ENCODE measurements around the gene CSF1. TPM values are rescaled to one million over a fixed set of nuclear protein-coding genes. Genes with fewer than 3 reads are reported as not detected.
A peak's percentile ranks its signal among the peaks of the same experiment; 100 is the strongest.

The CSF1 gene
- total RNA-seq, 1 donor: 53.9 TPM

- Histone ChIP-seq H2AFZ (ENCODE audit: low read length) (no peak overlapping the region), H3K27ac (ENCODE audit: low read depth, low read length) (no peak overlapping the region), H3K4me1 (ENCODE audit: insufficient read depth, low read length) (peaks cover 32% of the 10 kb centered on the region), H3K4me3 (ENCODE audit: insufficient read depth, low read length) (no peak overlapping the region), H3K36me3 (ENCODE audit: insufficient read depth, low read length) (peaks cover 87% of the 10 kb centered on the region), H3K27me3 (ENCODE audit: insufficient read depth, low read length) (no peaks in the 10 kb centered on the region), H3K4me2 (ENCODE audit: insufficient read depth, low read length) (no peak overlapping the region), H4K20me1 (ENCODE audit: insufficient read depth, low read length) (peaks cover 28% of the 10 kb centered on the region), H3K79me2 (ENCODE audit: insufficient read depth, low read length) (peaks cover 11% of the 10 kb centered on the region), H3K9me3 (ENCODE audit: low read depth, low read length) (no peaks in the 10 kb centered on the region)
- DNase-seq (ENCODE audit: insufficient read length, low spot score, missing footprints): no peak
- no peak for TF ChIP-seq CTCF (IDR thresholded peaks at IDR 0.05; ENCODE audit: extremely low read depth, low read depth, low read length)
Observed at GRCh38 chr1:109925159-109925990, 14.7 kb downstream of the CSF1 start.

GRCh38 chr1:109926662-109927300 lies 16.1 kb downstream of the CSF1 start:
- peaks cover 76% of the 10 kb centered on the region for H3K36me3 ChIP-seq (ENCODE audit: insufficient read depth, low read length)
- H4K20me1 ChIP-seq (ENCODE audit: insufficient read depth, low read length): peaks cover 19% of the 10 kb centered on the region
- peaks cover 11% of the 10 kb centered on the region for H3K79me2 ChIP-seq (ENCODE audit: insufficient read depth, low read length)
- no peak overlapping the region for H3K4me3 ChIP-seq (ENCODE audit: insufficient read depth, low read length)
- no peak overlapping the region for H3K4me2 ChIP-seq (ENCODE audit: insufficient read depth, low read length)
- peak; percentile 96 for DNase-seq (ENCODE audit: insufficient read length, low spot score, missing footprints)
- H3K27ac ChIP-seq (ENCODE audit: low read depth, low read length): peak overlapping the region; percentile 69
- no peaks in the 10 kb centered on the region for H3K27me3 ChIP-seq (ENCODE audit: insufficient read depth, low read length)
- no peak for TF ChIP-seq CTCF (IDR thresholded peaks at IDR 0.05; ENCODE audit: extremely low read depth, low read depth, low read length)
- H2AFZ ChIP-seq (ENCODE audit: low read length): no peak overlapping the region
- peaks cover 32% of the 10 kb centered on the region for H3K4me1 ChIP-seq (ENCODE audit: insufficient read depth, low read length)
- H3K9me3 ChIP-seq (ENCODE audit: low read depth, low read length): no peaks in the 10 kb centered on the region

GRCh38 chr1:109927356-109927755 lies 16.7 kb downstream of the CSF1 start:
- H3K27me3 ChIP-seq (ENCODE audit: insufficient read depth, low read length): no peaks in the 10 kb centered on the region
- TF ChIP-seq CTCF (IDR thresholded peaks at IDR 0.05; ENCODE audit: extremely low read depth, low read depth, low read length): no peak
- H3K79me2 ChIP-seq (ENCODE audit: insufficient read depth, low read length): peaks cover 11% of the 10 kb centered on the region
- no peak for DNase-seq (ENCODE audit: insufficient read length, low spot score, missing footprints)
- peaks cover 71% of the 10 kb centered on the region for H3K36me3 ChIP-seq (ENCODE audit: insufficient read depth, low read length)
- no peak overlapping the region for H3K4me3 ChIP-seq (ENCODE audit: insufficient read depth, low read length)
- peaks cover 15% of the 10 kb centered on the region for H4K20me1 ChIP-seq (ENCODE audit: insufficient read depth, low read length)
- H3K27ac ChIP-seq (ENCODE audit: low read depth, low read length): peak overlapping the region; percentile 69
- no peak overlapping the region for H3K4me2 ChIP-seq (ENCODE audit: insufficient read depth, low read length)
- H3K9me3 ChIP-seq (ENCODE audit: low read depth, low read length): no peaks in the 10 kb centered on the region
- H2AFZ ChIP-seq (ENCODE audit: low read length): no peak overlapping the region
- H3K4me1 ChIP-seq (ENCODE audit: insufficient read depth, low read length): peaks cover 32% of the 10 kb centered on the region

- peaks cover 65% of the 10 kb centered on the region for H3K36me3 ChIP-seq (ENCODE audit: insufficient read depth, low read length)
- no peak overlapping the region for H3K4me2 ChIP-seq (ENCODE audit: insufficient read depth, low read length)
- no peak for DNase-seq (ENCODE audit: insufficient read length, low spot score, missing footprints)
- no peaks in the 10 kb centered on the region for H3K9me3 ChIP-seq (ENCODE audit: low read depth, low read length)
- H3K4me1 ChIP-seq (ENCODE audit: insufficient read depth, low read length): peaks cover 32% of the 10 kb centered on the region
- H4K20me1 ChIP-seq (ENCODE audit: insufficient read depth, low read length): peaks cover 9% of the 10 kb centered on the region
- H3K4me3 ChIP-seq (ENCODE audit: insufficient read depth, low read length): no peak overlapping the region
- peak overlapping the region; percentile 69 for H3K27ac ChIP-seq (ENCODE audit: low read depth, low read length)
- H3K79me2 ChIP-seq (ENCODE audit: insufficient read depth, low read length): peaks cover 8% of the 10 kb centered on the region
- no peak for TF ChIP-seq CTCF (IDR thresholded peaks at IDR 0.05; ENCODE audit: extremely low read depth, low read depth, low read length)
- H2AFZ ChIP-seq (ENCODE audit: low read length): no peak overlapping the region
- H3K27me3 ChIP-seq (ENCODE audit: insufficient read depth, low read length): no peaks in the 10 kb centered on the region
Observed at GRCh38 chr1:109927911-109928321, 17.3 kb downstream of the CSF1 start.

Data from osteoblast (primary cell).